ENCODE data around the gene BAZ2B. TPM values are rescaled to one million over a fixed set of nuclear protein-coding genes. Genes with fewer than 3 reads are reported as not detected.

Gene BAZ2B
- total and polyA plus RNA-seq, 2 donors (not counting 3 experiments of a cell fraction or from before 2014, with no cell fraction given): 22.1 to 73.8 TPM

- DNase-seq (ENCODE audit: low read depth, low spot score) (peak; percentile 9), FAIRE-seq (peak; percentile 44)
- ChIA-PET POLR2A (no interaction called here), CTCF (interaction anchor here (1.0 to 2.4 kb wide), 5 partner anchors 10 to 22 kb away, joined by 3 to 7 read pairs (median 4); no protein-coding TSS in a partner anchor)
- H3K79me2 ChIP-seq (ENCODE audit: control insufficient read depth, insufficient read depth, low read length): no peaks in the 10 kb centered on the region
- no peak overlapping the region for H3K4me2 ChIP-seq (ENCODE audit: insufficient read depth, low read length)
- TF ChIP-seq EZH2 (IDR thresholded peaks at IDR 0.05; ENCODE audit: borderline replicate concordance, low read depth, low read length, severe bottlenecking) (no peak), JUN (IDR thresholded peaks at IDR 0.05; ENCODE audit: borderline replicate concordance, insufficient read depth, insufficient read length, low read depth) (no peak), CTCF (IDR thresholded peaks at IDR 0.05; ENCODE audit: extremely low read depth in 1 of 2, insufficient read depth in 1 of 2, low read depth in 1 of 2, low read length in 2 of 2) (no peak), MAX (IDR thresholded peaks at IDR 0.05; ENCODE audit: insufficient read depth, insufficient read length) (no peak), MYC (IDR thresholded peaks at IDR 0.05; ENCODE audit: low read depth, low read length) (no peak), GATA2 (IDR thresholded peaks at IDR 0.05; ENCODE audit: insufficient read depth, insufficient read length, low read depth, low read length) (peak; percentile 31)
- H3K36me3 ChIP-seq (ENCODE audit: control insufficient read depth in 2 of 2, extremely low read depth in 1 of 2, insufficient read depth in 2 of 2, low read length in 2 of 2): no peaks in the 10 kb centered on the region
- no peaks in the 10 kb centered on the region for H3K9me3 ChIP-seq (replicated peaks; ENCODE audit: control insufficient read depth, insufficient read depth, low read length)
- H4K20me1 ChIP-seq (replicated peaks; ENCODE audit: control insufficient read depth, extremely low read depth, insufficient read depth, low read length): no peaks in the 10 kb centered on the region
- intact Hi-C loops (cut with micrococcal nuclease): no loop called here
- H3K27me3 ChIP-seq (ENCODE audit: control insufficient read depth in 2 of 2, insufficient read depth in 2 of 2, low read length in 2 of 2): no peaks in the 10 kb centered on the region
- H3K4me3 ChIP-seq (replicated peaks in 1 of 3; ENCODE audit: insufficient read depth in 1 of 3, low read depth in 1 of 3, low read length in 3 of 3): no peak overlapping the region
- no TSS peak for BruUV-seq (replicated peaks)
- H3K27ac ChIP-seq (ENCODE audit: insufficient read depth, low read depth, low read length): no peak overlapping the region
- no peak overlapping the region for H2AFZ ChIP-seq (ENCODE audit: low read depth, low read length)
- no peak overlapping the region for H3K9ac ChIP-seq (replicated peaks; ENCODE audit: extremely low read depth, insufficient read depth, low read length)
- H3K9me1 ChIP-seq (replicated peaks; ENCODE audit: control insufficient read depth, extremely low read depth, insufficient read depth, low read length): no peaks in the 10 kb centered on the region
- dilution Hi-C loops (cut with MboI; ENCODE audit: extremely low pct_ligation_motif_present, low sequenced_read_pairs): no loop called here
- H3K4me1 ChIP-seq (ENCODE audit: control insufficient read depth, extremely low read depth, insufficient read depth, low read length): peaks cover 7% of the 10 kb centered on the region
Measured at GRCh38 chr2:159290289-159290907, 325.9 kb downstream of the BAZ2B start.

Measured in endothelial cell of umbilical vein (primary cell).